ENCODE results near the gene ZNF43.
A peak's percentile ranks its signal among the peaks of the same experiment; 100 is the strongest.
"Not testable (repeated sequence)": the region's sequence is repeated elsewhere in the genome, so short reads cannot be mapped to it uniquely, and the experiment has no call there.

The ZNF43 gene

GRCh38 chr19:21808400-21809000 is 27.5 kb downstream of the ZNF43 start:
- DNase-seq, result not testable (repeated sequence)

- no peak for DNase-seq
Observed at GRCh38 chr19:21789466-21790085, 46.4 kb downstream of the ZNF43 start.

- no peak for DNase-seq
Observed at GRCh38 chr19:21786936-21787335, 49.0 kb downstream of the ZNF43 start.

- not testable (repeated sequence) for DNase-seq
Observed at GRCh38 chr19:21775792-21776191, 60.2 kb downstream of the ZNF43 start.

GRCh38 chr19:21767065-21767800 is 68.7 kb downstream of the ZNF43 start, which contains the start of gene ZNF100:
TSS of gene ZNF100 (minus strand) at chr19:21767579. CDS start at chr19:21767429, 150 bp downstream.
- peak; percentile 91 to 94 (median 93) for DNase-seq

GRCh38 chr19:21766705-21767064 is 69.3 kb downstream of the ZNF43 start:
- not testable (repeated sequence) for DNase-seq

DNA sequence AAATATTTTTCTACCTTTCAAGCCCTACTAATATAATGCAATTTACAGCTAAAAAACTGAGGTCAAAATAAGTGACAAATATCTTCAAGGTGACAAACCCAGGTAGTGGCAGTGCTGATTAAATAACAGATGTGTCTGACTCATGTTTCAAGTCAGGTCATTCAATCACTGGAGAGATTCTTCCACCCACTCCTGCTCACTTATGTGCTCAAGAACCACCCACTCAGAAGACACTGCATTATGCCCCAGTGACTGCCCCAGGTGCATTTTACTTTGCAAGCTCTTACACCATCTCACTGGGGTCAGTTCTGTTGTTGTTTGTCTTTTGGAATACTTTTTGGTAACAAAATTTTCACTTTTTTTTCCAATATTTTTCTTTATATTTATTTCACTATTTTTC is 70.8 kb downstream of the ZNF43 start:
- DNase-seq, result peak in 2 of 3 donors; percentile 3 to 4

- not testable (repeated sequence) for DNase-seq
Observed at GRCh38 chr19:21761547-21761946, 74.4 kb downstream of the ZNF43 start.

DNA sequence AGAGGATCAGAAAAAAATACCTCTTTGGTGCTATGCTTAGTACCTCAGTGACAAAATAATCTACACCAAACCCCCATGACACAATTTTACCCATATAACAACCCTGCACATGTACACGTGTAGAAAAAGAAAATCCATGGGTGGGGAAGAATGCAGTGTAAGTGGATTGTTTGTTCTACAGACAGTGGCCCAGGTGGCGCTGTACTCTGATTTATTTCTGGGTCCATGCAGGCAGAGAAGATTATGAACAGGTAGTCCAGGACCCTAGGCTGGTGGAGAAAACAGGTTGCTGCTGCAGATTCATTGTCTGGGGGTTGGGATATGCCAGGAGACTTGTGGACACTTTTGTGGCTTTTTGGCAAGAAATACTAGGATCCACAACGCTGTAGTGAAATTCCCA is 77.7 kb downstream of the ZNF43 start:
- no peak for DNase-seq

DNA sequence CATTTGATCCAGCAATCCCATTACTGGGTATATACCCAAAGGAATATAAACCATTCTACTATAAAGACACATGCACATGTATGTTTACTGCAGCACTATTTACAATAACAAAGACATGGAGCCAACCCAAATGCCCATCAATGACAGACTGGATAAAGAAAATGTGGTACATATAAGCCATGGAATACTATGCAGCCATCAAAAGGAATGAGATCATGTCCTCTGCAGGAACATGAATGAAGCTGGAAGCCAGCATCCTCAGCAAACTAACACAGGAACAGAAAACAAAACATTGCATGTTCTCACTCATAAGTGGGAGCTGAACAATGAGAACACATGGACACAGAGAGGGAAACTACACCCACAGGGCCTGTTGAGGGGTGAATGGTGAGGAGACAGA is 80.4 kb downstream of the ZNF43 start:
- not testable (repeated sequence) for DNase-seq
